H9 (cell line): Measurements from ENCODE around the gene RANBP9. TPM values are rescaled to one million over a fixed set of nuclear protein-coding genes. Genes with fewer than 3 reads are reported as not detected.
A peak's percentile ranks its signal among the peaks of the same experiment; 100 is the strongest.

Experiments used
- DNase-seq: peaks from one replicate; pipeline ENCODE4 v3.0.0-alpha.2; 2017
- H2AFZ ChIP-seq: one replicate; pipeline ENCODE4 v1.6.1; 2013; ENCODE audit warnings: mild to moderate bottlenecking, low read length, control low read depth, moderate library complexity
- H2AK5ac ChIP-seq: 2 replicates; pipeline ENCODE4 v1.6.1; 2013; ENCODE audit warnings: low read length, control low read depth, mixed read lengths; ENCODE audit not compliant: insufficient read length
- H2BK120ac ChIP-seq: one replicate; pipeline ENCODE4 v1.6.1; 2013; ENCODE audit warnings: low read depth, mild to moderate bottlenecking, low read length, control low read depth, inconsistent platforms; ENCODE audit not compliant: poor library complexity, severe bottlenecking
- H2BK12ac ChIP-seq: 2 replicates; pipeline ENCODE4 v1.6.1; 2013; ENCODE audit warnings: low read length, control low read depth, mixed read lengths, low read depth; ENCODE audit not compliant: insufficient read length
- H2BK15ac ChIP-seq: 2 replicates; pipeline ENCODE4 v1.6.1; 2013; ENCODE audit warnings: low read depth, low read length, control low read depth
- H2BK20ac ChIP-seq: one replicate; pipeline ENCODE4 v1.6.1; 2013; ENCODE audit warnings: low read depth, mild to moderate bottlenecking, low read length, control low read depth, inconsistent platforms; ENCODE audit not compliant: poor library complexity, severe bottlenecking
- H2BK5ac ChIP-seq: 2 replicates; pipeline ENCODE4 v1.6.1; 2013; ENCODE audit warnings: low read length, control low read depth, mixed read lengths; ENCODE audit not compliant: insufficient read length
- H3K14ac ChIP-seq: 2 replicates; pipeline ENCODE4 v1.6.1; 2013; ENCODE audit warnings: low read length, control low read depth; ENCODE audit not compliant: insufficient read depth
- H3K18ac ChIP-seq: 2 replicates; pipeline ENCODE4 v1.6.1; 2013; ENCODE audit warnings: low read depth, mild to moderate bottlenecking, mixed read lengths, low read length, control low read depth; ENCODE audit not compliant: insufficient read length
- H3K23ac ChIP-seq: 2 replicates; pipeline ENCODE4 v1.6.1; 2013; ENCODE audit warnings: low read length, control low read depth, mixed read lengths, low read depth; ENCODE audit not compliant: insufficient read length
- H3K23me2 ChIP-seq: 2 replicates; pipeline ENCODE4 v1.6.1; 2013; ENCODE audit warnings: low read depth, mild to moderate bottlenecking, mixed read lengths, low read length, control low read depth; ENCODE audit not compliant: insufficient read length, poor library complexity, severe bottlenecking
- H3K27ac ChIP-seq: 2 replicates; pipeline ENCODE4 v1.5.1; 2013; ENCODE audit warnings: low read length, control low read depth, mixed read lengths, low read depth; ENCODE audit not compliant: insufficient read length
- H3K27me3 ChIP-seq: 2 replicates; pipeline ENCODE4 v1.6.1; 2013; ENCODE audit warnings: low read length, control low read depth, inconsistent platforms; ENCODE audit not compliant: insufficient read depth
- H3K4ac ChIP-seq: 2 replicates; pipeline ENCODE4 v1.6.1; 2013; ENCODE audit warnings: low read depth, mild to moderate bottlenecking, control low read depth, inconsistent platforms, low read length, moderate library complexity
- H3K4me1 ChIP-seq: 2 replicates; pipeline ENCODE4 v1.6.1; 2013; ENCODE audit warnings: low read length, control low read depth, inconsistent platforms; ENCODE audit not compliant: insufficient read depth
- H3K4me2 ChIP-seq: 2 replicates; pipeline ENCODE4 v1.6.1; 2013; ENCODE audit warnings: low read length, control low read depth, mixed read lengths; ENCODE audit not compliant: insufficient read length, insufficient read depth
- H3K56ac ChIP-seq: 2 replicates; pipeline ENCODE4 v1.6.1; 2013; ENCODE audit warnings: low read depth, mild to moderate bottlenecking, mixed read lengths, low read length, control low read depth; ENCODE audit not compliant: insufficient read length
- H3K79me1 ChIP-seq: 2 replicates; pipeline ENCODE4 v1.6.1; 2013; ENCODE audit warnings: low read depth, mild to moderate bottlenecking, moderate library complexity, low read length, control low read depth, inconsistent platforms; ENCODE audit not compliant: insufficient read depth, poor library complexity, severe bottlenecking
- H3K79me2 ChIP-seq: 2 replicates; pipeline ENCODE4 v1.6.1; 2013; ENCODE audit warnings: low read length, control low read depth, inconsistent platforms; ENCODE audit not compliant: insufficient read depth
- H3K9ac ChIP-seq: 2 replicates; pipeline ENCODE4 v1.6.1; 2013; ENCODE audit warnings: low read length, control low read depth, mixed read lengths; ENCODE audit not compliant: insufficient read length; ENCODE audit errors: extremely low read depth
- H3K9me3 ChIP-seq: one replicate; pipeline ENCODE4 v1.6.1; 2013; ENCODE audit warnings: low read depth, low read length, inconsistent platforms; ENCODE audit not compliant: control insufficient read depth
- H3T11ph ChIP-seq: one replicate; pipeline ENCODE4 v1.6.1; 2013; ENCODE audit warnings: mild to moderate bottlenecking, low read length, control low read depth, inconsistent platforms
- H4K20me1 ChIP-seq: one replicate; pipeline ENCODE4 v1.6.1; 2013; ENCODE audit not compliant: control insufficient read depth, insufficient read length, insufficient read depth
- H4K5ac ChIP-seq: 2 replicates; pipeline ENCODE4 v1.6.1; 2013; ENCODE audit warnings: low read depth, mild to moderate bottlenecking, mixed read lengths, low read length, control low read depth; ENCODE audit not compliant: insufficient read length
- H4K8ac ChIP-seq: replicated peaks from 2 replicates; pipeline ENCODE4 v1.6.1; 2013; ENCODE audit warnings: low read length, control low read depth, mixed read lengths, low read depth; ENCODE audit not compliant: insufficient read length
- H4K91ac ChIP-seq: 2 replicates; pipeline ENCODE4 v1.6.1; 2013; ENCODE audit warnings: low read depth, mild to moderate bottlenecking, moderate library complexity, mixed read lengths, low read length, control low read depth; ENCODE audit not compliant: insufficient read length
- H3K27ac Mint-ChIP-seq, 3 experiments: 2 replicates in 2 of 3; 3 replicates in 1 of 3; pipeline ENCODE4 v1.8.0; 2020 to 2021; ENCODE audit warnings: mixed read lengths in 3 of 3, mild to moderate bottlenecking in 1 of 3, moderate library complexity in 1 of 3
- H3K27me3 Mint-ChIP-seq: 2 replicates; pipeline ENCODE4 v1.8.0; 2021; ENCODE audit warnings: low read depth, mild to moderate bottlenecking, moderate library complexity, mixed read lengths
- H3K36me3 Mint-ChIP-seq, 3 experiments: 2 replicates in 2 of 3; 3 replicates in 1 of 3; pipeline ENCODE4 v1.8.0; 2020 to 2021; ENCODE audit warnings: low read depth in 3 of 3, mixed read lengths in 3 of 3; ENCODE audit not compliant: insufficient read depth in 1 of 3
- H3K4me1 Mint-ChIP-seq, 2 experiments: 2 replicates each; pipeline ENCODE4 v1.8.0; 2020; ENCODE audit warnings: mixed read lengths in 2 of 2
- H3K4me3 Mint-ChIP-seq, 2 experiments: 2 replicates in 1 of 2; 3 replicates in 1 of 2; pipeline ENCODE4 v1.8.0; 2020 to 2021; ENCODE audit warnings: mild to moderate bottlenecking in 2 of 2, mixed read lengths in 2 of 2, moderate library complexity in 1 of 2
- H3K9me3 Mint-ChIP-seq, 2 experiments: 2 replicates in 1 of 2; 3 replicates in 1 of 2; pipeline ENCODE4 v1.8.0; 2020; ENCODE audit warnings: mild to moderate bottlenecking in 2 of 2, mixed read lengths in 2 of 2, moderate library complexity in 1 of 2
- WGBS: extraction: QIAGEN DNeasy Blood & Tissue Kit; methylation state at CpG from one replicate; pipeline ENCODE4 v1.1.7; 2013; ENCODE audit warnings: missing lambda C conversion rate, low lambda C conversion rate, mixed read lengths; ENCODE audit not compliant: insufficient read length; ENCODE audit errors: extremely low coverage; 5-methylcytosine and 5-hydroxymethylcytosine counted together
- total RNA-seq: library from RNA; stranded (reverse); gene quantifications from 2 replicates; pipeline ENCODE4 v1.2.1, GENCODE V29; 2021
- TF ChIP-seq, protein P1 (sequence below): fragments of 200-600 bp; sonication (generic); conservative IDR thresholded peaks from 3 replicates; pipeline ENCODE4 v1.8.0; 2021; ENCODE audit warnings: antibody characterized with exemption, mild to moderate bottlenecking

Gene RANBP9
- total RNA-seq, 1 experiment from 2014 or later, result 37.2 TPM

DNA sequence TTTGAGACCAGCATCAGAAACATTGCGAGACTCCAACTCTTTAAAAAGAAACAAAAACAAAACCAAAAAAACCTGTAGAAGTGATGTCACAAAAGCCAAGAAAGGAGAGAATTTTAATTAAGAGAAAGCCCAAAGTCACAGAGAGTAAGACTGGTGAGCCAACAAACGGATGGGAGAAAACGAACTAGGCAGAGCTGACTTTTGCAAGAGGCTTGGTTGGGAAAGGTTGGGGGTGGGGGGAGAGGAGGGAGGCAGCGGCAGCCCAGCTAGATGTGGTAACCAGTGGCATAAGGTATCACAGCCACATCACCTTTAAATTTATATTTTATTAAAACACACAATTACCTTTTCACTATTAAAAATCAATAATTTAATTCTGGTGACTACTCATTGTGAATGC lies 73.0 kb downstream of the RANBP9 start:
- H3K14ac ChIP-seq, result no peak overlapping the region
- H3K56ac ChIP-seq, result no peak overlapping the region
- no peaks in the 10 kb centered on the region for H3K79me2 ChIP-seq
- no peak overlapping the region for H2AFZ ChIP-seq
- H3K9me3 ChIP-seq, result no peaks in the 10 kb centered on the region
- Mint-ChIP-seq H3K36me3 (peaks cover 5 to 34% (median 12%) of the 10 kb centered on the region in 3 experiments), H3K4me1 (peaks cover 37 to 45% of the 10 kb centered on the region in 2 experiments), H3K9me3 (no peaks in the 10 kb centered on the region), H3K27me3 (no peaks in the 10 kb centered on the region), H3K27ac (peak overlapping the region; percentile 22 to 78 (median 54); a peak in 6 of 7 replicates), H3K4me3 (no peak overlapping the region)
- no peaks in the 10 kb centered on the region for H3K27me3 ChIP-seq
- no peak overlapping the region for H2BK12ac ChIP-seq
- no peak overlapping the region for H4K5ac ChIP-seq
- H3T11ph ChIP-seq, result no peak overlapping the region
- H3K27ac ChIP-seq, result no peak overlapping the region
- H3K23me2 ChIP-seq, result no peaks in the 10 kb centered on the region
- H2AK5ac ChIP-seq, result no peak overlapping the region
- H2BK20ac ChIP-seq, result no peak overlapping the region
- no peak overlapping the region for H3K4ac ChIP-seq
- H3K79me1 ChIP-seq, result no peaks in the 10 kb centered on the region
- H2BK15ac ChIP-seq, result no peak overlapping the region
- H3K23ac ChIP-seq, result no peak overlapping the region
- TF ChIP-seq, protein P1, sequence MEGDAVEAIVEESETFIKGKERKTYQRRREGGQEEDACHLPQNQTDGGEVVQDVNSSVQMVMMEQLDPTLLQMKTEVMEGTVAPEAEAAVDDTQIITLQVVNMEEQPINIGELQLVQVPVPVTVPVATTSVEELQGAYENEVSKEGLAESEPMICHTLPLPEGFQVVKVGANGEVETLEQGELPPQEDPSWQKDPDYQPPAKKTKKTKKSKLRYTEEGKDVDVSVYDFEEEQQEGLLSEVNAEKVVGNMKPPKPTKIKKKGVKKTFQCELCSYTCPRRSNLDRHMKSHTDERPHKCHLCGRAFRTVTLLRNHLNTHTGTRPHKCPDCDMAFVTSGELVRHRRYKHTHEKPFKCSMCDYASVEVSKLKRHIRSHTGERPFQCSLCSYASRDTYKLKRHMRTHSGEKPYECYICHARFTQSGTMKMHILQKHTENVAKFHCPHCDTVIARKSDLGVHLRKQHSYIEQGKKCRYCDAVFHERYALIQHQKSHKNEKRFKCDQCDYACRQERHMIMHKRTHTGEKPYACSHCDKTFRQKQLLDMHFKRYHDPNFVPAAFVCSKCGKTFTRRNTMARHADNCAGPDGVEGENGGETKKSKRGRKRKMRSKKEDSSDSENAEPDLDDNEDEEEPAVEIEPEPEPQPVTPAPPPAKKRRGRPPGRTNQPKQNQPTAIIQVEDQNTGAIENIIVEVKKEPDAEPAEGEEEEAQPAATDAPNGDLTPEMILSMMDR, result no peak
- no peak overlapping the region for H3K18ac ChIP-seq
- no CpG with 5 or more reads among the region's 4 CpGs for WGBS
- no peak overlapping the region for H3K4me2 ChIP-seq
- no peak overlapping the region for H4K91ac ChIP-seq
- DNase-seq, result no peak
- H3K9ac ChIP-seq, result no peak overlapping the region
- H2BK5ac ChIP-seq, result no peak overlapping the region
- H4K8ac ChIP-seq, result no peak overlapping the region
- H3K4me1 ChIP-seq, result peaks cover 3% of the 10 kb centered on the region
- no peak overlapping the region for H2BK120ac ChIP-seq
- H4K20me1 ChIP-seq, result no peaks in the 10 kb centered on the region
